RWPE1 (cell line): ENCODE data around the gene TSPAN18.

ENCODE experiments used
- CTCF ChIA-PET: fragments of 350-600 bp; sonication (Branson Sonifier 250); formaldehyde crosslinking; extraction: SDS; loops from one replicate; lab custom pipeline; 2021; lab: Yijun Ruan, JAX
- POLR2A ChIA-PET: fragments of 400-600 bp; formaldehyde crosslinking; extraction: SDS; loops from one replicate; lab custom pipeline; 2020; ENCODE audit warnings: antibody characterized with exemption; ENCODE audit not compliant: low non-redundant PET; lab: Yijun Ruan, JAX
- DNase-seq: peaks from one replicate; pipeline ENCODE4 v3.0.0; 2012; ENCODE audit warnings: low spot score
- H3K27ac ChIP-seq: fragments of 450-650 bp; 2 replicates; pipeline ENCODE4 v1.5.1; 2017
- TF ChIP-seq, protein P1 (sequence below): fragments of 450-650 bp; conservative IDR thresholded peaks from 2 replicates; pipeline ENCODE4 v1.5.1; 2017; ENCODE audit warnings: low read depth, mild to moderate bottlenecking

The TSPAN18 gene

DNA sequence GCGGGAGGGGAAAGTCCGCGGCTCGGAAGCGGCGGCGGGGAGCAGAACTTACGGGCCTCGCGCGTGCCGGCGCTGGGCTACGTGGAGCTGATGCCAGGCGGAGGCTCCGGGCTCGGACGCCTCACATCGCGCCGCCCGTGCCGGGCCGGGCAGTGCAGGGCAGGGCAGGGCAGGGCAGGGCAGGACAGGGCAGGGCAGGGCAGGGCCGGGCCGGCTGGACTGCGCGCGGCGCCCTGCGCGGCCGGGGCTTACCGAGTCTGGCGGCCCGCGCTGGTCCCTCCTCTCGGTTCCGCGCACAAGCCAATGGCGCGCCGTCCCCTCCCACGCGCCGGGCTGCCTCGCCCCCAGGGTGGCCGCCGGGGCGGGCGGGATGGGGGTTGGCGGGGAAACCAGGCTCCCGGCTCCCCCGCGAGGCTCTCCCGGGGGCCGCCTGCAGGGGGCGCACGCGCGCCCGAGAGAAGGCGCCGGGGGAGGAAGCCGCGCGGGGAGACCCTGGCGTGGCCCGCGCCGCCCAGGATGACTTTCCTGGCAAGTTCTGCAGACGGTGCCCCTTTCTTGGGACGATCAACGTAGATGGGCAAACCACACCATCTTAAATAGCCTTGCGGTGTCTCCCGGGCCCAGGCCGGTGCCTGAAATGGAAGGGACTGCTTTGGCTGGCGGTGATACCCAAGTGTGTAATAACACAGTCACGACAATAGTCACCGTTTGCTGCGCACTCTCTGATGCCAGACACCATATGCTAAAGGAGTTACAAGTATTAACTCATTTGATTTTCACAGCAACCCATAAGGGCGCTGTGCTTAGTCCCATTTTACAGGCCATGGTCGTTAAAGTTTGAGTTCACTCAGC is 224.1 kb downstream of the TSPAN18 start, which contains the start of gene TP53I11:
Gene TP53I11, minus strand, starts transcription at position 259 of the 852 bp plus-strand sequence. CDS start 12,548 bp downstream, outside the sequence.
- peak within 1 kb of the TSS; percentile 93 for H3K27ac ChIP-seq
- DNase-seq: peak; percentile 41
- TF ChIP-seq, protein P1, sequence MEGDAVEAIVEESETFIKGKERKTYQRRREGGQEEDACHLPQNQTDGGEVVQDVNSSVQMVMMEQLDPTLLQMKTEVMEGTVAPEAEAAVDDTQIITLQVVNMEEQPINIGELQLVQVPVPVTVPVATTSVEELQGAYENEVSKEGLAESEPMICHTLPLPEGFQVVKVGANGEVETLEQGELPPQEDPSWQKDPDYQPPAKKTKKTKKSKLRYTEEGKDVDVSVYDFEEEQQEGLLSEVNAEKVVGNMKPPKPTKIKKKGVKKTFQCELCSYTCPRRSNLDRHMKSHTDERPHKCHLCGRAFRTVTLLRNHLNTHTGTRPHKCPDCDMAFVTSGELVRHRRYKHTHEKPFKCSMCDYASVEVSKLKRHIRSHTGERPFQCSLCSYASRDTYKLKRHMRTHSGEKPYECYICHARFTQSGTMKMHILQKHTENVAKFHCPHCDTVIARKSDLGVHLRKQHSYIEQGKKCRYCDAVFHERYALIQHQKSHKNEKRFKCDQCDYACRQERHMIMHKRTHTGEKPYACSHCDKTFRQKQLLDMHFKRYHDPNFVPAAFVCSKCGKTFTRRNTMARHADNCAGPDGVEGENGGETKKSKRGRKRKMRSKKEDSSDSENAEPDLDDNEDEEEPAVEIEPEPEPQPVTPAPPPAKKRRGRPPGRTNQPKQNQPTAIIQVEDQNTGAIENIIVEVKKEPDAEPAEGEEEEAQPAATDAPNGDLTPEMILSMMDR: peak; percentile 83
- ChIA-PET CTCF (interaction anchor here (0.6 to 0.7 kb wide), 5 partner anchors 66 to 670 kb away, joined by 3 to 7 read pairs (median 4); no protein-coding TSS in a partner anchor), POLR2A (no interaction called here)

DNA sequence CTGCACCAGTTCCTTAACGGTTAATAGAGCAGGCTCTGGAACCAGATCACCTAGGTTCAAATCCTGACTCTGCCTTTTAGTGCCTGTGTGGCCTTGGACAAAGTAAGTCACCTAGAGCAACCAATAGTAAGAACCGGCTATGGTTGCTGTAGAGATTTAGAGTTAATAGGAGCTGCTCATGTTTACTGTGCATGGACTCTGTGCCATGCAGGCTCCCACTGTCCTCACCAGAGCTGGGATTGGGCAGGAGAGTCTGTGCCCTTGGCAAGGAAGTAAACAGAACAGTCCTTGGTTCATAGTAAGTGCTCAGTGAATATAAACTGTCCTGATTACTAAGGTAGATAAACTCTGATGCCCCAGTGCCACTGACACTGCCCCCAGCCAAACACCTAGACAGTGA is 225.3 kb downstream of the TSPAN18 start:
- ChIA-PET CTCF (no interaction called here), POLR2A (no interaction called here)
- peak overlapping the region; percentile 93 for H3K27ac ChIP-seq
- TF ChIP-seq, protein P1: no peak
- DNase-seq: no peak

DNA sequence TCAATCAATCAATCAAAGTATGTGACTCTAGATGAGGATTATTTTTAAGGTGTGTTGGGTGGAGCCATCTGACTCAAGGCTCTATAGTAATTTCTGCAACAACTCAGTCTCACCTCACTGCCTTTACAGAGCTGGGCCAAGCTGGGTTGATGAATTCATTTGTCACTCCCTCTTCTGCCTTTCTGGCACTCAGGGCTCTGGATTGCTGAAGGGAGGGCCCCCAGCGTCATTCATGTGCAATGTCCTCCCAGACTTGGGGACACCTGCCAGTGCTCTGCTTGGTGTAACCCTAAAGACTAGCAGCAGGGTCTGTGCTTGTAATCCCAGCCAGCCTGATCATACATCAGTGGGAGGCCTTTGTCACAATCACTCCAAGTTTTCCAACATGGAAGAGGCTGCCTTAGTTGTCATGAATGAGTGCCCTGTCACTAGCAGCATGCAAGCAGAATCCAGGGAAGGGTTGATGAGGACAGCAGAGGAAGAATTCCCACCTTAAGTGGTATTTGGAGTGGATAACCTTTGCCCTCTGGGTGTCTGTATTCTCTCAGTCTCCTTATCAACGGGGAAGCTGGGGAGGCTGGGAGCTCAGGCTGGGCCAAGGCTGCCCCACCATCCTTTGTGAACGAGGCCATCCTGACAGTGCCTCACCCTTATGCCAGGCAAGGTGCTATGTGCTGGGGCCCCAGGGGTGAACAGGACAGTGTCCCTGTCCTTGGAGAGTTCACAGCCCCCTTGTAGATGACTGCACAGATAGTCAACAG is 225.9 kb downstream of the TSPAN18 start:
- DNase-seq: no peak
- TF ChIP-seq, protein P1: no peak
- H3K27ac ChIP-seq: peak overlapping the region; percentile 93
- ChIA-PET POLR2A (no interaction called here), CTCF (interaction anchor here (0.9 kb wide), 1 partner anchor 702 kb away, joined by 5 read pairs; no protein-coding TSS in a partner anchor)

DNA sequence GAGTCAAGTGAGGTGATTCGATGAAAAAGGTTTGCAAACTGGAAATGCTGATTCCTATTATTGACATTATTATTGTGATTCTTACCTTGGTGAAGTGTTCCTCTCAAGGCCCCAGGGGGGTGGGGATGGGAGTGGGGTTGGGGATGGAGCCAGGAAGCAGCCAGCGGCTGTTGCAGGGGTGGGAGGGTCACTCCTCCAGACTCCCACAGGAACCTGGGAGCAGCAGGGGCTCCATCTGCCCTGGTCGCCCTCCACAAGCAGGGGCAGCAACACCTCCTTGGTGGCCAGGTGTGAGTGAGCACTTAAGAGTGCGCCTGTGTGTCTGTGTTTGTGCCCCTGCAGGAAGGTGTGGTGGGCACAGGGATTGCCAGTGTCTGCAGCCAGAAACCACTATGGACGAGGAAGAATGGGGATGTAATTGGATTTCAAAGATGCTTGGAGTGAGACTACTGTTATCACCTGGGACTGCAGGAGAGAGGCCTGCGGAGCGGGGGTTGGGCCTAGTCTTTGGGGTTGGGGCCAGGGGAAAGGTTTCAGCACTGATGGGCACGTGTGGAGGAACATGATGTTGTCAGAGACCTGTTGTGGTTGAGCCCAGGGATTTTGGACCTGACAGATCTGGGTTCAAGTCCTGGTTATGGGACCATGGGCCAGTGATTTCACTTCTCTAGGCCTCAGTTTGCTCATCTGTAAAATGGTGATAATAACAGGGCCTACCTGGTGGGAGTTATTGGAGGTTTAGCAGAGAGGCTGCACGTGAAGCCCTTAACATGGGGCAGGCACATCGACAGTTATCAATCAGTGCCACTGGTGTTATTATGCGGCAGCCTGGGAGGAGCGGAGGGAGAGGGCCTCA is 227.5 kb downstream of the TSPAN18 start:
- ChIA-PET CTCF (interaction anchor here (1.0 kb wide), 1 partner anchor 18 kb away, joined by 5 read pairs; no protein-coding TSS in a partner anchor), POLR2A (no interaction called here)
- peak overlapping the region; percentile 77 for H3K27ac ChIP-seq
- no peak for DNase-seq
- TF ChIP-seq, protein P1: no peak

DNA sequence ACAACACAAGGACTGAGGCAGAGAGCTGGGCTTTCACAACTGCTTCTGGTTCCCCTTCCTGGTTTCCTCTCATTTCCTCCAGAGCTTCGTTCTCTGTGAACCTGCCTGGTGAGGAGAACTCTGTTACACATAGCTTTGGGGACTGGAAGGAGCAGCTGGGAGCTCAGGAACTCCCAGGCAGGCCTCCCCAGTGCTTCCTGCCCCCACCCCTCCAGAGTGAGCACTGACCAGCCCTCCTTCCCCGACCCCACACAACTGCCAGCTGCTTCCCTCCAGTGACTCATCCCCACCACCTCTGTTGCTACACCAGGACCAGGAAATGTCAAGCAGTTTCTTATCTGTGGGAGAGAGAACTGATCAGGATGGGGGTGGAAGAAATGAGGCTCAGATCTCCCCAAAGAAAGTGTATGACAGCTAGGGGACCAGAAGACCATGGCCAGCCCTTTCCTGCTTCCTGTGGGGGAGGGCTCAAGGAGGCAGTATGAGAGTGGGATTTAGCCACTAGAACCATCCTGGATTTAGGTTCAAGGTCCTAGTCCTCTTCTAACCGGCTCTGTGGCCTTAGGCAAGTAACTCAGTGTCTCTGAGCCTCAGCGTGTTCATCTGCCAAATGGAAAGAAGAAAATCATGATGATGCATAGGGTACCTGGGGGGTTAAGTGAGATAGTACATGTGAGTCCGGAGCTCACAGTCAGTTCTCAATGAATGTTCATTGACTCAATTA is 228.4 kb downstream of the TSPAN18 start:
- CTCF ChIA-PET: interaction anchor here (1.0 to 1.2 kb wide), 2 partner anchors 19 to 151 kb away, joined by 5 read pairs; no protein-coding TSS in a partner anchor
- POLR2A ChIA-PET: no interaction called here
- peak overlapping the region; percentile 77 for H3K27ac ChIP-seq
- TF ChIP-seq, protein P1: no peak
- DNase-seq: peak; percentile 56
